Kidney capillary endothelial cell (primary cell): ENCODE measurements around the gene RADIL.
A peak's percentile ranks its signal among the peaks of the same experiment; 100 is the strongest.

Source experiments
- DNase-seq: peaks from one replicate; pipeline ENCODE4 v3.0.0-alpha.2; 2018; ENCODE audit warnings: low spot score

RADIL gene

DNA sequence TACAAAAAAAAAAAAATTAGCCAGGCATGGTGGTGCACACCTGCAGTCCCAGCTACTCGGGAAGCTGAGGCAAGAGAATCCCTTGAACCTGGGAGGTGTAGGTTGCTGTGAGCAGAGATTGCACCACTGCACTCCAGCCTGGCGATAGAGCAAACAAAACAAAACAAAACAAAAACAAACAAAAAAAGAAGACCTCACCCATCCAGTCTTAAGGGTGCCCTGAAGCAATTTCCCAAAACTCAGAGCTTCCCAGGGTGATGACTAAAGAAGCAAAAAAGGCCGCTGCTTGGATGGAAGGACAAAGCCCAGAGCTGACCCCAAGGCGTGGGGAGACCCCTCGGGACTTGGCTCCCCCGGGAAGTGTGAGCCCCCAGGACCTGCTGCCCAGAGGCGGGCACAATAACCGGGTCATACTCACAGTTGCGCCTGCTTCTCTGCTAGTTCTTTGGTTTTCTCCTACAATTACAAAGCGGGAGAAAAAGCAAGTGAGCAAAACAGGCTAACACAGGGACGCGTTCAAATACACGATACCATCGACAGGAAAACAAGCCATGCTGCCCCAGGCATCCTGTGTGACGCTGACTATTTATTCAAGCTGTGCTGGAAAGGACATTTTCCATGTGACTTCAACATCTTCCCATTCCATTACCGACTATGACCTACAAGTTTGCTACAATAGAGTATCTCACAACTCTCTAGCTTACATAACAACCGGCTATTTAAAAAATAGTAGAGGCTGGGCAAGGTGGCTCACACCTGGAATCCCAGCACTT is 51.6 kb downstream of the RADIL start:
- no peak for DNase-seq

DNA sequence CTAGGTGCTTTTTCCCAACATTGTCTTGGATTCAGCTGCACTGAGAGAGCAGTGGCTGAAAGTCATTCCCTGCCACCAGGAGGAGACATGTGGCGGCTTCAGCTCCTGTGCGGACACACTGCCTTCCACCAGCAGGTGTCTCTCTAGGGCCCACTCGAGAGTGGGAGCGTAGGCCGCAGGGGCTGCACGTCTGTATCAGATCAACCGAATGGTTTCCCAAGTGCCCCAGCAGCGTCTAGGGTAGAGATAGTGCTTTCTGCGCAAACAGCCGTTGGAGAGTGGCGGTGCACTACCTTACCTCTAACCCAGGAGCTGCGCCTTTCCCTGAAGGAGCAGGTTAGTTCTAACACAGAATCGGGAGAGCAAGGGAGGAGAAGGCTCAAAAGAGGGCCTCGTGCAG is 53.3 kb downstream of the RADIL start:
- peak; percentile 67 for DNase-seq

GRCh38 chr7:4828720-4829383 is 54.7 kb downstream of the RADIL start:
- DNase-seq, result no peak

DNA sequence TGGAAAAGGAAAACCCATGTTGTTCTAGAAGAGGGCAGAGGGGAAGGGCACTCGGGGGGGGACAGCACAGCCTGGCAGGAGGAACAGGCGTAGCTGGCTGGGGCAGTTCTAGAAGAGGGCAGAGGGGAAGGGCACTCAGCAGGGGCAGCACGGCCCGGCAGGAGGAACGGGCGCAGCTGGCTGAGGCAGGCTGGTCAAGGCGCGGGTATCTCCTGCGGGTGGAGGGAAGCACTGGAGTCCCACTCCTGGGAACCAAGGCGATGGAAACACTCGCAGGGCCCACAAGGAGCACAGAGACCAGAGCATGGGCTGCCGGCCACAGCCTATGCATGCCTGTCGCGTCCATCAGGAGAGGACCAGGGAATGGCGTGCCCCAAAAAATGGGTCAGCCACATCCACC is 58.4 kb downstream of the RADIL start:
- DNase-seq, result no peak

GRCh38 chr7:4824120-4824775 is 59.3 kb downstream of the RADIL start:
- no peak for DNase-seq

DNA sequence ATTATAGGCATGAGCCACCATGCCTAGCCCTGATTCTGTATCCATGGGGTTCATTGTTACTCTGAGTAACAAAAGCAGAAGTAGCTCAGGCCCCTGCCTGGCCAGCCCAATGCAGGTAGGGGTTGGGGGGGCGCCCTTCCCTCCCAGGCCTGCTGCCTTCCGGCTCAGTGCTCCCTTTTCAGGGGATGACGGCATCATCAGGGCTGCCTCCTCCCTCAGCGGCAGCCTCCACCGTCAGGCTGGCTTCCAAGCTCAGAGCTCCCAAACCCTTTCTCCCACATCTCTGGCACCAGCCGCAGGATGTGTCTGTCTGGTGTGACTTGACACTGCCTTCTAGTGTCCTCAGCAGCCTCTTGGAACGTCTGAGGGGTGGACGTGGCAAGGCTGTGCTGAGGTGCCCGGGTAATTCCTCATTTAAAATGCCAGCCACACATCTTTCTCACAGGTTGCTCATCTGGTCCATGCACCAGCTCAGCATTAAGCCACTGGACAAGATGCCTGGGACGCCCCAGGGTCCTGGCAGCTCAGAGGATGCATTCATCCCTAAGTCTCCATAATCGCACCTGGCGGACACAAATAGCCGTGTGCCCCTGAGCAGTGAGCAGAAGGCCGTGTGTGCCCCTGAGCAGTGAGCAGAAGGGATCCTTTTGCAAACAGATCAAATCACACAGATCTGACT is 59.9 kb downstream of the RADIL start:
- DNase-seq, result no peak

- no peak for DNase-seq
These were observed 60.8 kb downstream of the RADIL start for GRCh38 chr7:4822677-4823076.

GRCh38 chr7:4820967-4821471 is 62.5 kb downstream of the RADIL start:
- no peak for DNase-seq

- no peak for DNase-seq
These were observed 63.0 kb downstream of the RADIL start for GRCh38 chr7:4820405-4820966.

- no peak for DNase-seq
These were observed 63.7 kb downstream of the RADIL start for GRCh38 chr7:4819560-4820404.

- no peak for DNase-seq
These were observed 65.3 kb downstream of the RADIL start for GRCh38 chr7:4818000-4818794.

- no peak for DNase-seq
These were observed 66.2 kb downstream of the RADIL start for GRCh38 chr7:4817178-4817901.

DNA sequence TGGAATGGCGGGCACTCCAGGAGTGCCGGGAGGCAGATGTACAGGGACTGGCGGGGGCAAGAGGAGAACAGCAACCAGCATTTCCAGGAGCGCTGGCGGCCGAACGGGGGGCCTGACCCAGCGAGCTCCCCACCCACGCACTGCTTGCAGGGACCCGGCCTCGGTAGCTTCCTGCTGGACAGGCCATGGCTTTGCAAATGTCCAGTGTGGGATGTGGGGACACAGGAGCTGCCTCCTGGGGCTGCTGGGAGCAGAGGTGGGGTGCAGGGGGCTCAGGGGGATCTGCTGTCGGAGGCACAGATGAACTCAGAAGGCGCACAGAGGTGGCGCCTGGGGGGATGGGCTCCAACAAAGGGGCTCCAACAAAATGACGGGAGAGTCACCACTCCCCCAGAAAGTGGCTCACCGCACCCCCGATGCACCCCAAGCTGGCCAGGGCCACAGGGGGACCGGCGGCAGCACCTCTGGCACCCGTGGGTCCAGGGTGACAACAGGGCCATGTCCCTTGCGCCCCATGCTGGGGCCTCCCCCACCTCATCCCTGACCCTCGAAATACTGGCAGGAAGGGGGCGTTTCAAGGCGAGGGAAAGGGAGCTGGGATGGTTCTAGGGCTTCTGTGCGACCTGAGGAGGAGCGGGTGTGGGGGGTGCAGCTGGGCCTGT is 67.0 kb downstream of the RADIL start:
- no peak for DNase-seq

GRCh38 chr7:4815609-4816418 is 67.7 kb downstream of the RADIL start:
- no peak for DNase-seq

DNA sequence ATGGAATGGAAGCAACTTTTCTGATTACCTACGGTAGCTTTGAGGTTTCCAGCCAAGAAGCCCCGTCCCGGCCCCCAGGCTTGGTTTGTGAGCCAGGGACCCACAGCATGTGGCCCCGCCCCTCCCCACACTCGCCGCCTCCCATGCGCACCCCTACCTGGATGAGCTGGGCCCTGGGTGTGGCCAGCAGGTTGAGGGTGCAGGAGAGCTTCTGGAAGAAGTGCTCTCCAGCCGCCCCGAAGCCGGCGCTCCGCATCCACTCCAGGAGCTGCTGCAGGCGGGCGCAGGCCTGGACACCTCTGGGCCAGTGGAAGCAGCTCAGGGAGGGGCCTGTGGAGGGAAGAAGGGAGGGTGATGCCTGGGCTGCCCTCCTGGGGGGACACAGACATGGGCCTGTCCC is 68.4 kb downstream of the RADIL start:
- DNase-seq, result no peak

DNA sequence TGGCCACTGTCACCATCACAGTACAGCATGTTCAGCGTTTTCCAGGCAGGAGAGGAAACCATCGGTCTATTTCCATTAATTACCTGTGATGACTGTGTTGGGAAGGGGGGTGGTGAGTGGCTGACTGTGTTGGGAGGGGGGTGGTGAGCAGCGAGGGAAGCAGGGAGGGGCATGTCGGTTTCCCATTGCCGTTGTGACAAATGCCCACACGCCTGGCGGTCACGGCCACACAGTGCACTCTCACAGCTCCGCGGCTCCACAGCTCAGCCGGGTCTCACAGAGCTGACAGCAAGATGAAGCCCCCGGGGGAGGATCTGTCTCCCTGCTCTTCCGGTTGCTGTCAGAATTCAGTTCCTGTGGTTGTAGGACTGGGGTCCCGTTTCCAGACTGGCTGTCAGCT is 69.1 kb downstream of the RADIL start:
- DNase-seq, result no peak

DNA sequence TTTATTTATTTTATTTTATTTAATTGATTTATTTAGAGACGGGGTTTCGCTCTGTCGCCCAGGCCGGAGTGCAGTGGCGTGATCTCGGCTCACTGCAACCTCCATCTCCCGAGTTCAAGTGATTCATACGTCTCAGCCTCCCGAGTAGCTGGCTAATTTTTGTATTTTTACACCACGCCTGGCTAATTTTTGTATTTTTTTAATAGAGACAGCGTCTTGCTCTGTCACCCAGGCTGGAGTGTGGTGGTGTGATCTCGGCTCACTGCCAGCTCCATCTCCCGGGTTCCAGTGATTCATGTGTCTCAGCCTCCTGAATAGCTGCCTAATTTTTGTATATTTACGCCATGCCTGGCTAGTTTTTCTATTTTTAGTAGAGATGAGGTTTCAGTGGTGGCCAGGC is 73.8 kb downstream of the RADIL start:
- DNase-seq, result no peak

- DNase-seq, result no peak
These were observed 74.4 kb downstream of the RADIL start for GRCh38 chr7:4809091-4809591.
